ENCODE data around the gene SCYGR4.
"Not testable (repeated sequence)": the region's sequence is repeated elsewhere in the genome, so short reads cannot be mapped to it uniquely, and the experiment has no call there.

Gene SCYGR4

GRCh38 chr2:227614740-227615139 is 2.6 kb upstream of the SCYGR4 start, which contains the start of gene SCYGR3:
Gene SCYGR3, minus strand, starts transcription at chr2:227614840. Its CDS starts 0 bp downstream, at chr2:227614840.
- DNase-seq = no peak

GRCh38 chr2:227615181-227615580 is 2.1 kb upstream of the SCYGR4 start:
- no peak for DNase-seq

GRCh38 chr2:227615906-227616305 is 1.4 kb upstream of the SCYGR4 start:
- DNase-seq = no peak

- DNase-seq = no peak
Measured at GRCh38 chr2:227616631-227617030, 667 bp upstream of the SCYGR4 start.

GRCh38 chr2:227623226-227623625 is 5.9 kb downstream of the SCYGR4 start:
- DNase-seq = no peak

GRCh38 chr2:227625420-227625819 is 8.1 kb downstream of the SCYGR4 start:
- no peak for DNase-seq

GRCh38 chr2:227626580-227627151 is 9.4 kb downstream of the SCYGR4 start:
- no peak for DNase-seq

GRCh38 chr2:227627769-227628168 is 10.5 kb downstream of the SCYGR4 start:
- no peak for DNase-seq

- DNase-seq = no peak
Measured at GRCh38 chr2:227629435-227629834, 12.1 kb downstream of the SCYGR4 start.

- DNase-seq = no peak
Measured at GRCh38 chr2:227630322-227630721, 13.0 kb downstream of the SCYGR4 start.

- no peak for DNase-seq
Measured at GRCh38 chr2:227632827-227633226, 15.5 kb downstream of the SCYGR4 start.

- no peak for DNase-seq
Measured at GRCh38 chr2:227634201-227634600, 16.9 kb downstream of the SCYGR4 start.

- no peak for DNase-seq
Measured at GRCh38 chr2:227642656-227643055, 25.4 kb downstream of the SCYGR4 start.

GRCh38 chr2:227643990-227644551 is 26.8 kb downstream of the SCYGR4 start:
- DNase-seq = no peak

- no peak for DNase-seq
Measured at GRCh38 chr2:227653419-227653818, 36.1 kb downstream of the SCYGR4 start.

- no peak for DNase-seq
Measured at GRCh38 chr2:227654426-227654825, 37.1 kb downstream of the SCYGR4 start.

GRCh38 chr2:227655454-227655853 is 38.2 kb downstream of the SCYGR4 start:
- no peak for DNase-seq

- DNase-seq = no peak
Measured at GRCh38 chr2:227657199-227657845, 40.0 kb downstream of the SCYGR4 start.

- DNase-seq = no peak
Measured at GRCh38 chr2:227661025-227661649, 43.8 kb downstream of the SCYGR4 start.

- no peak for DNase-seq
Measured at GRCh38 chr2:227661827-227662226, 44.5 kb downstream of the SCYGR4 start.

- DNase-seq = no peak
Measured at GRCh38 chr2:227665189-227665940, 48.1 kb downstream of the SCYGR4 start.

- DNase-seq = not testable (repeated sequence)
Measured at GRCh38 chr2:227666631-227667170, 49.4 kb downstream of the SCYGR4 start, which contains the start of gene SCYGR5. Gene SCYGR5, plus strand, starts transcription at chr2:227666804. Its CDS starts 0 bp downstream, at chr2:227666804.

All from CD4-positive, alpha-beta T cell treated with Interleukin-17A for 1 hour (primary cell).